Activated CD8-positive, alpha-beta memory T cell treated with anti-CD3 and anti-CD28 coated beads for 4 hours (primary cell): ENCODE results near the gene NFKB1.

Experiments
- DNase-seq, 2 donors: peaks; one replicate each; pipeline ENCODE4 v3.0.0-alpha.2; 2020; ENCODE audit warnings: low read depth in 2 of 2

NFKB1 gene

GRCh38 chr4:102530986-102531385 lies 29.8 kb downstream of the NFKB1 start:
- DNase-seq: no peak

GRCh38 chr4:102531462-102531861 lies 30.3 kb downstream of the NFKB1 start:
- DNase-seq: no peak

- no peak for DNase-seq
Observed at GRCh38 chr4:102533348-102533747, 32.2 kb downstream of the NFKB1 start.

GRCh38 chr4:102533904-102534303 lies 32.7 kb downstream of the NFKB1 start:
- DNase-seq: no peak

- no peak for DNase-seq
Observed at GRCh38 chr4:102534845-102535244, 33.7 kb downstream of the NFKB1 start.

- no peak for DNase-seq
Observed at GRCh38 chr4:102535398-102536082, 34.4 kb downstream of the NFKB1 start.

- no peak for DNase-seq
Observed at GRCh38 chr4:102536768-102537167, 35.6 kb downstream of the NFKB1 start.

GRCh38 chr4:102537269-102537668 lies 36.1 kb downstream of the NFKB1 start:
- no peak for DNase-seq

- no peak for DNase-seq
Observed at GRCh38 chr4:102541697-102542096, 40.5 kb downstream of the NFKB1 start.

GRCh38 chr4:102543030-102543928 lies 42.1 kb downstream of the NFKB1 start:
- DNase-seq: no peak

- no peak for DNase-seq
Observed at GRCh38 chr4:102546635-102547034, 45.5 kb downstream of the NFKB1 start.

- no peak for DNase-seq
Observed at GRCh38 chr4:102547973-102548372, 46.8 kb downstream of the NFKB1 start.

- DNase-seq: no peak
Observed at GRCh38 chr4:102551958-102552565, 50.9 kb downstream of the NFKB1 start.

- DNase-seq: no peak
Observed at GRCh38 chr4:102552781-102553180, 51.6 kb downstream of the NFKB1 start.

- DNase-seq: no peak
Observed at GRCh38 chr4:102553982-102554381, 52.8 kb downstream of the NFKB1 start.

- no peak for DNase-seq
Observed at GRCh38 chr4:102554482-102554881, 53.3 kb downstream of the NFKB1 start.

- DNase-seq: no peak
Observed at GRCh38 chr4:102554992-102555391, 53.8 kb downstream of the NFKB1 start.

GRCh38 chr4:102557636-102558035 lies 56.5 kb downstream of the NFKB1 start:
- no peak for DNase-seq

GRCh38 chr4:102560115-102560514 lies 59.0 kb downstream of the NFKB1 start:
- DNase-seq: no peak

- DNase-seq: no peak
Observed at GRCh38 chr4:102560571-102561341, 59.6 kb downstream of the NFKB1 start.

GRCh38 chr4:102563000-102563399 lies 61.8 kb downstream of the NFKB1 start:
- no peak for DNase-seq
